HFFc6 (cell line): ENCODE measurements around the gene PMPCA. TPM values are rescaled to one million over a fixed set of nuclear protein-coding genes. Genes with fewer than 3 reads are reported as not detected.
A peak's percentile ranks its signal among the peaks of the same experiment; 100 is the strongest.

Experiments
- DNase-seq: peaks from one replicate; pipeline ENCODE4 v3.0.0-alpha.2; 2018
- H3K27ac Mint-ChIP-seq: 2 replicates; pipeline ENCODE4 v1.8.0; 2020; ENCODE audit warnings: mild to moderate bottlenecking, mixed read lengths
- H3K27me3 Mint-ChIP-seq: 2 replicates; pipeline ENCODE4 v1.8.0; 2021; ENCODE audit warnings: mild to moderate bottlenecking, moderate library complexity, mixed read lengths; ENCODE audit not compliant: insufficient read depth
- H3K36me3 Mint-ChIP-seq: 2 replicates; pipeline ENCODE4 v1.8.0; 2021; ENCODE audit warnings: low read depth, mixed read lengths
- H3K4me1 Mint-ChIP-seq: 2 replicates; pipeline ENCODE4 v1.8.0; 2020; ENCODE audit warnings: low read depth, mixed read lengths
- H3K4me3 Mint-ChIP-seq: 2 replicates; pipeline ENCODE4 v1.8.0; 2020; ENCODE audit warnings: mild to moderate bottlenecking, moderate library complexity, mixed read lengths
- H3K9me3 Mint-ChIP-seq: 2 replicates; pipeline ENCODE4 v1.8.0; 2020; ENCODE audit warnings: mild to moderate bottlenecking, mixed read lengths
- total RNA-seq, 6 experiments: library from RNA; stranded (reverse); fragmentation: NEBNext Ultra II Directional; extraction: Animal tissue kit (Norgen Biotek cat#: 25700); gene quantifications; 2 replicates in 1 of 6; 3 replicates in 5 of 6; pipeline ENCODE4 v1.2.3, GENCODE V29; 2021
- TF ChIP-seq, protein P1 (sequence below): fragments of 200-600 bp; sonication (generic); IDR thresholded peaks from 2 replicates; pipeline ENCODE4 v1.5.0; 2021; ENCODE audit warnings: antibody characterized with exemption, mild to moderate bottlenecking

The PMPCA gene
- total RNA-seq, 6 experiments from 2014 or later, result 69.1 to 81.0 (median 75.9) TPM

DNA sequence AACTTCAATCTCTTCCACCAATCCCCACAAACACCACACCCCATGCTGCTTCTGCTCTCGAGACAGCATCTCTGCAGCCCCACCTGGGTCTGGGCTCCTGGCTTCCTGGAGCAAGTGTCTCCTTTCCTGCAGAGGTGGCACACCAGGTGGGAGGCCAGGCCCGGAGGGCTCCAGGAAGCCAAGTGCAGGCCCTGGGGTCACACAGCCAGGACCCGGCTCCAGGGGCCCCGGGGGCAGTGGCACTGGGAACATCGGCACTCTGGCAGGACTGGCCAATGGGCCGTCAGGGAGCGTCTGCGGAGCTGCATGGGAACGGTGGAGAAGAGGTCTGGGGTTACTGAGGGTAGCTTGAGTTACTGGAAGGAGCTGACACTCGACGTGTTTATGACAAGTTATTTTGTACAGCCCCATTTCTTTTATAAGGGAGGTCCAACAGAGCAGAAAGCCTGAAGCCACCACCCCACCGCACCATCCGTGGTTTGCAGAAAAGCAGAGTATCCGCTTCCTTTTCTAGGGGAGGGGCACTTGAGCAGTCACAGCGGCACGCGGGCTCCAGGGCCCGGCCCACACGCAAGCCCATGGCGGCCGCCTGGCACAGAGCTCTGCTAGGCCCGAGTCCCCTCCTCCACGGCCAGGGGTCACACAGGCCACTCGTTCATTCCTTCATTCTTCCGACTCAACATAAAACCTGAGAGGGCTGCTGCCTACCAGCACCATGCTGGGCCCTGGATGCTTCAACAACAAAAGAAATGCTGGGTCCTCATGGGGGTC lies 43.8 kb downstream of the PMPCA start:
- TF ChIP-seq, protein P1, sequence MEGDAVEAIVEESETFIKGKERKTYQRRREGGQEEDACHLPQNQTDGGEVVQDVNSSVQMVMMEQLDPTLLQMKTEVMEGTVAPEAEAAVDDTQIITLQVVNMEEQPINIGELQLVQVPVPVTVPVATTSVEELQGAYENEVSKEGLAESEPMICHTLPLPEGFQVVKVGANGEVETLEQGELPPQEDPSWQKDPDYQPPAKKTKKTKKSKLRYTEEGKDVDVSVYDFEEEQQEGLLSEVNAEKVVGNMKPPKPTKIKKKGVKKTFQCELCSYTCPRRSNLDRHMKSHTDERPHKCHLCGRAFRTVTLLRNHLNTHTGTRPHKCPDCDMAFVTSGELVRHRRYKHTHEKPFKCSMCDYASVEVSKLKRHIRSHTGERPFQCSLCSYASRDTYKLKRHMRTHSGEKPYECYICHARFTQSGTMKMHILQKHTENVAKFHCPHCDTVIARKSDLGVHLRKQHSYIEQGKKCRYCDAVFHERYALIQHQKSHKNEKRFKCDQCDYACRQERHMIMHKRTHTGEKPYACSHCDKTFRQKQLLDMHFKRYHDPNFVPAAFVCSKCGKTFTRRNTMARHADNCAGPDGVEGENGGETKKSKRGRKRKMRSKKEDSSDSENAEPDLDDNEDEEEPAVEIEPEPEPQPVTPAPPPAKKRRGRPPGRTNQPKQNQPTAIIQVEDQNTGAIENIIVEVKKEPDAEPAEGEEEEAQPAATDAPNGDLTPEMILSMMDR, result no peak
- no peaks in the 10 kb centered on the region for H3K9me3 Mint-ChIP-seq
- H3K4me3 Mint-ChIP-seq, result no peak overlapping the region
- peaks cover 25% of the 10 kb centered on the region for H3K36me3 Mint-ChIP-seq
- no peak for DNase-seq
- no peak overlapping the region; the same call in 1 of the 2 replicates for H3K27ac Mint-ChIP-seq
- no peaks in the 10 kb centered on the region for H3K4me1 Mint-ChIP-seq
- peaks cover 3% of the 10 kb centered on the region for H3K27me3 Mint-ChIP-seq

DNA sequence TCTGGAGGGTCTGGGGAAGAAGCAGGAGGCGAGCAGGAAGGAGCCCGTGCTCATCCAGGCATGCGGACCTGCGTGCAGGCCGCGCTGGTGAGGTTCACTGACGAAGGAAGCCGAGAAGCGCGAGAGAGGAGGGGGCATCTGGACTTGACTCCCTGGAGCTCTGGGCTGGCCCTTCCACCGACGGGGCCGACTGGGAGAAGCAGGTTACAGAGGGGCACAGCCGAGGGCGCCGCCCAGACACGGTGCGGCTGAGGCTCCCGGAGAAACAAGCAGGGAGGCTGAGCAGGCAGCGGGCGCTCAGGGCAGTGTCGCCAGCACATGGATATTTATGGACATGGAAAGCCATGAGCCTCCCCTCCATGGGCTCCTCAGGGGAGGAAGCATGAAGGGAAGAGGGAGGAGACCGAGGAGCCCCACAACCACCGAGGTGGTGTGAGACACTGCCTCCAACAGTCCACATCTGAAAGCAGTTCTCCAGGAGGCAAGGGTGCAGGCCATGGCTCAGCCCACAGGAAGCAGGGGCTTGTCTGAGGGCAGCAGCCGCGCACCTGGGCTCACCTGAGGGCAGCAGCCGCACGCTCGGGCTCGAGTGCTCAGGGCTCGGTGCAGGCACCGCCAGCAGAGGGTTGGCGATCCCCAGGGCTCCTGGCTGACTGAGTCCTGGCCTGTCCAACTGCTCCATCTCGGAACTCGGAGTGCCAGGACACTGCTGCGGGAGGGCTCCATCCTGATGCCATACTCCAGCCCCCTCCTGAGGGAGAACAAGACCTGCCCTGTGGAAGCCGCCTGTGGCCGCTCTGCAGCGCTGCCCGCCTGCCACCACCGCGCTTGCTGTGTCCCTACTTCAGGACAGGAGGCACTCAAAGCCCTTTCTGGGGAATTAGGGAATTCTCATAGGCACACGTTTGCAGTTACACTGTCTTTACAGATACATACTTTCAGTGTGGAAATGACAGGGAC lies 44.9 kb downstream of the PMPCA start:
- DNase-seq, result no peak
- H3K4me3 Mint-ChIP-seq, result no peak overlapping the region
- H3K36me3 Mint-ChIP-seq, result peaks cover 22% of the 10 kb centered on the region
- H3K9me3 Mint-ChIP-seq, result no peaks in the 10 kb centered on the region
- peak overlapping the region; percentile 24; the same call in 1 of the 2 replicates for H3K27ac Mint-ChIP-seq
- H3K4me1 Mint-ChIP-seq, result no peaks in the 10 kb centered on the region
- peaks cover 3% of the 10 kb centered on the region; the same call in 1 of the 2 replicates for H3K27me3 Mint-ChIP-seq
- TF ChIP-seq, protein P1, result no peak

DNA sequence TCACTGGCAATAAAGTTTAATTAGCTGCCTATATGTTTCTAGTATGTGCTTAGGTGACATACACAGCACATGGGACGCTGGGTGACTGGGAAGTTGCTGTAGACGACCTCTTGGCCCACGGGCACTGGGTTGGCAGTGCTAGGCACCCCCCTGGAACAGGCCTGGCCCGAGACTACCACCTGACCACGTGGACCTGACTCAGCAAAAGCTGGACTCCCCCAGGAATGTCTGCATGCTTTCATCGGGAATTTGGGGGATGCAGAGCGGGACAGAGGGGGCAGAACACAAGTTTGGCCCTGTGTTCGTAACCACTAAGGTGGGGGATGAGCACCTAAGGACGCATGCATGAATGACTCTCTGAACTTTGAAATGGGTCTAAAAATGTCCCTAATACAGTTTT lies 45.8 kb downstream of the PMPCA start:
- no peak overlapping the region for H3K4me3 Mint-ChIP-seq
- H3K27ac Mint-ChIP-seq, result no peak overlapping the region
- TF ChIP-seq, protein P1, result no peak
- H3K9me3 Mint-ChIP-seq, result no peaks in the 10 kb centered on the region
- no peaks in the 10 kb centered on the region for H3K4me1 Mint-ChIP-seq
- peaks cover 18% of the 10 kb centered on the region; the same call in 1 of the 2 replicates for H3K36me3 Mint-ChIP-seq
- DNase-seq, result no peak
- H3K27me3 Mint-ChIP-seq, result peaks cover 3% of the 10 kb centered on the region; the same call in 1 of the 2 replicates

DNA sequence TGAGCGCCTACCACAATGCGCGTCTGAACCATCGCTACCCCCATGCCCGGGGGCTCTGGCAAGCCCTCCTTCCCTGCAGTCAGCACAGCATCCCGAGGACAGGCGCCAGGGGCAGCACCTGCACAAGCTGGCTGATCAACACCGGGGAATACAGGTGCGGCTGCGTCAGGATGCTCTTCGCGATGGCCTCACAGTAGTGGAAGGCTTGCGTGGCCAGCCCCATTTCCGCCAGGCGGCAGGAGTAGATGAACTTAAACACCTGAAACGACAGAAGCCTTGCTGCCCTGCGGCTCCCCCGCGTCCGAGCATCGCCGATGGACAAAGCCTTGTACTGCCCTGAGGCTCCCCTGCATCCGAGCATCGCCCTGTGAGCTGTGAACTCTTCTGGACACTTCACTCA lies 46.9 kb downstream of the PMPCA start:
- H3K27me3 Mint-ChIP-seq, result peaks cover 3% of the 10 kb centered on the region; the same call in 1 of the 2 replicates

DNA sequence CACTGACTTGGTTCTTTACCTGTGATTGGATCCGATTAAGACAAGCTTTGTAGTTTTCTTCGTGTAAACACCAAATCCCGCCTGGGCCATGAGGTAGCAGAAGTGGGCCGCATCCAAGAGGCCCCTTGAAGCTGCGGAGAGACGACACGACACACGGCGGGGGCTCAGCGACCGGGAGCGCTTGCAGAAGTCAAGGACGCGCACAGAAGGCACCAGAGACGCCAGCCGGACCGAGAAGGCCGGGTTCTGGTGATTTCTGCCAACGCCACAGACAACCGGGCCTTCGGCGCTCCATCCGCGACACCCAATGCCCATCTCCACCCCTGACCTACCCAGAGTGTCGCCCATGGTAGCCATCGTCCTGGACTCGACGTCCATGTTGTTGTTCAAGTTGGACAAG lies 49.0 kb downstream of the PMPCA start:
- Mint-ChIP-seq H3K4me1 (no peaks in the 10 kb centered on the region), H3K9me3 (no peaks in the 10 kb centered on the region), H3K27ac (no peak overlapping the region)

More for the DNA sequence above, 46.9 kb downstream of the PMPCA start:
- Mint-ChIP-seq H3K4me3 (no peak overlapping the region), H3K27ac (no peak overlapping the region), H3K36me3 (peaks cover 21% of the 10 kb centered on the region; the same call in 1 of the 2 replicates), H3K9me3 (no peaks in the 10 kb centered on the region), H3K4me1 (no peaks in the 10 kb centered on the region)
- no peak for DNase-seq
- TF ChIP-seq, protein P1, result no peak

More for the DNA sequence above, 49.0 kb downstream of the PMPCA start:
- DNase-seq, result no peak
- TF ChIP-seq, protein P1, result no peak
- Mint-ChIP-seq H3K36me3 (peaks cover 22% of the 10 kb centered on the region; the same call in 1 of the 2 replicates), H3K4me3 (no peak overlapping the region), H3K27me3 (peaks cover 5% of the 10 kb centered on the region; the same call in 1 of the 2 replicates)
